Panc1 (cell line): ENCODE data around the gene RPP38.

Experiments used
- CTCF ChIP-seq: fragments of 450-650 bp; IDR thresholded peaks from 2 replicates; pipeline ENCODE4 v1.5.1; 2017; ENCODE audit warnings: mild to moderate bottlenecking
- POLR2AphosphoS5 ChIP-seq: IDR thresholded peaks from 2 replicates; pipeline ENCODE4 v1.6.1; 2012; ENCODE audit warnings: mild to moderate bottlenecking, low read depth, low read length, moderate library complexity
- REST ChIP-seq, 2 experiments: IDR thresholded peaks; 2 replicates each; pipeline ENCODE4 v1.6.1; 2011 to 2012; ENCODE audit warnings: low read depth in 2 of 2, control low read depth in 1 of 2, low read length in 1 of 2, mild to moderate bottlenecking in 1 of 2, moderate library complexity in 1 of 2; ENCODE audit not compliant: insufficient read depth in 1 of 2
- SIN3A ChIP-seq: IDR thresholded peaks from 2 replicates; pipeline ENCODE4 v1.6.1; 2012; ENCODE audit warnings: low read depth, mild to moderate bottlenecking, low read length, moderate library complexity, borderline replicate concordance; ENCODE audit not compliant: insufficient read depth
- TCF7L2 ChIP-seq: IDR thresholded peaks from 2 replicates; pipeline ENCODE4 v1.6.1; 2011; ENCODE audit warnings: mild to moderate bottlenecking, low read depth, low read length, inconsistent platforms

DNA sequence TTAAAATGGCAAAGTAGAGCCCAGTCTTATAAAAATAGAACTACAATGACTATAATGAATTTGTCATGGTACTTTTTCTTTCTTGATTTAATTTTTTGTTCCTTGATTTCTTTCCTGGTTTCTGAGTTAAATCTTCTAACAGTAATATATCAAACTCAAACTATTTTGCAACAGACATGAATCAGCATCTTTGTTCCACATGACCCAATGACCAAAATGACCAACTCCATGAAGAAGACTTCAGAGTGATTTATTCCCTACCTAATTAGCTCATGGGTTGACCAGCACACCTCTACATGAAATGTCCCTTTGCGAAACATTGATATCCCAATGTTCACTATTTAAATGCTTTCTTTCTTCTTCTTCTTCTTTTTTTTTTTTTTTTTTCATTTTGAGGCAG, 40.5 kb downstream of the RPP38 start:
- TF ChIP-seq POLR2AphosphoS5 (no peak), CTCF (no peak), TCF7L2 (no peak), REST (IDR thresholded peaks at IDR 0.05; ENCODE audit: insufficient read depth in 1 of 2, low read depth in 2 of 2, low read length in 1 of 2) (no peak), SIN3A (no peak)
